HG02642 (cell line): ENCODE results near the gene TTLL3.
"Not testable (repeated sequence)": the region's sequence is repeated elsewhere in the genome, so short reads cannot be mapped to it uniquely, and the experiment has no call there.

ENCODE experiments used
- ATAC-seq: cut with Tn5 transposase; IDR thresholded peaks from one replicate; pipeline ENCODE4 v1.9.1; 2021; ENCODE audit warnings: mild to moderate bottlenecking; ENCODE audit not compliant: unreplicated experiment, poor library complexity

TTLL3 gene

GRCh38 chr3:9833078-9833477 lies 23.0 kb downstream of the TTLL3 start:
- ATAC-seq: no peak

- ATAC-seq: no peak
These were observed 24.7 kb downstream of the TTLL3 start for GRCh38 chr3:9834520-9835380.

DNA sequence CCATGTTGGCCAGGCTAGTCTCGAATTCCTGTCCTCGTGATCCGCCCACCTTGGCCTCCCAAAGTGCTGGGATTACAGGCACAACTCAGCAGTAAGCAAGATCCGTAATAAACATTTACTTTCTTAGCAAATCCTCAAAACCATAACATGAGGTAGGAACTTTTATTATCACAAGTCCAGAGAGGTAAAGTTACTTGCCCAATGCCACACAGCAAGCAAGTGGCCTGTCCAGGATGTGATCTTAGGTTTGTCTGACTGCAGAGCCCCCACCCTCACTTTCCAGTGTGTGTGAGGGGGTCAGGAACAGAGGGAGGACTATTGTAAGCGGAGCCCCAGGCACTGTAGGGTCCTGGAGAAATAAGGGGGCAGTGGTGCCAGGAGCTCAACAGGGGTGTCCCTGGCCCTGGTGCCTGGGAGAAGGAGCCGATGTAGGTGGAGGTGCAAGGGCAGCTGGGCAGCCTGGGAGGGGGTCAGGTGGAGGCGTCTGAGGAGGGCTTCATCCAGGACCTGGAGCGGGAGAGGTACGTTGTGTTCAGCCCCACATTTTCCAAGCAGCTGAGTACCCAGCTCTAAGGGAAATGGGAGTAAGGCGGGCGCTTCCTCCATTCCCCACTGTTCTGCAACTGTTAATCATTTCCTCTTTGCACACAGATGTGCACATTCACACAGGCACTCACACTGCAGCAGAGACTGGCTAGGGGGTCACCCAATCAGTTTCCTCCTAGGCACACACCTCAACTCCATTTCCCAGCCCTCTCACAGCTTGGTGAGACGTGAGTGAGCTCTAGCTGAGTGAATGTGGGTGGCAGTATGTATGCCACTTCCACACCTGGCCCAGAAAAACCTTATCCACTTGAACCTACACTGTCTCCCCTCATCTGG lies 27.9 kb downstream of the TTLL3 start:
- ATAC-seq: no peak

- no peak for ATAC-seq
These were observed 28.8 kb downstream of the TTLL3 start for GRCh38 chr3:9838856-9839255.

GRCh38 chr3:9841015-9841414 lies 31.0 kb downstream of the TTLL3 start:
- ATAC-seq: no peak

DNA sequence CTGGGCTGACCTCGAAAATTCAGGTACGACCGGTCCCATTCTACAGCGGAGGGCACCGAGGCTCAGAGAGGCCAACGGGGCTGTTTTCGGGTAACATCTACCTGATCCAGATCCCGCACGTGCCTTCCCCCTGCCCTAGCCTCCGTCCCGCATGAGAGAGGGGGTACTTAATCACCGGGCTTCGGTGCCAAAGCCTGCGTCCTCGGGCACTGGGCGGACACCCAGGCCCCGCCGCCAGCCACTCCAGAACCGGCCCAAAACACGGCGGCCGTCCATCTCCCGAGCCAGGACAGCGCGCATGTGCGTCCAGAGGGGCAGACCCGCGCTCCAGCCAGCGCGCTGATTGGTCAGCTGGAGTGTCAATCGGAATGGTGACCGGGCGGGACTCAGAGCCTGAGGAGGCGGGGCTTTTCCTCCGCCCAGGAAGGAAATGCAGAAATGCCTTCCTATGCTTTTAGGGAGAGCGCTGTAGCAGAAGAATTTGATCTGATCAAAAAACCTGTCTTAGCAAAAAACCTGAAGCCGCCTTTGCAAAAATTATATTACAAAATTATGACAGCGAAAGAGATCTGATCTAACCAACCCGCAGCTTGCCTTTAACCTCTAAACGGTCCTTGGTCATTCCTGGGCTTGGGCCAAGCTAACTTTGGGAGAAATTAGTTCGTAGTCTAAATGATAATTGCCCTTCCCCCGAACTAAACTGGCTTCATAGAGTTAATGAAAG lies 33.8 kb downstream of the TTLL3 start, which contains the start of gene RPUSD3:
TSS of gene RPUSD3 (minus strand) at position 294 of the 724 bp plus-strand sequence. CDS start at position 276, 18 bp downstream.
- ATAC-seq: peak; percentile 98

DNA sequence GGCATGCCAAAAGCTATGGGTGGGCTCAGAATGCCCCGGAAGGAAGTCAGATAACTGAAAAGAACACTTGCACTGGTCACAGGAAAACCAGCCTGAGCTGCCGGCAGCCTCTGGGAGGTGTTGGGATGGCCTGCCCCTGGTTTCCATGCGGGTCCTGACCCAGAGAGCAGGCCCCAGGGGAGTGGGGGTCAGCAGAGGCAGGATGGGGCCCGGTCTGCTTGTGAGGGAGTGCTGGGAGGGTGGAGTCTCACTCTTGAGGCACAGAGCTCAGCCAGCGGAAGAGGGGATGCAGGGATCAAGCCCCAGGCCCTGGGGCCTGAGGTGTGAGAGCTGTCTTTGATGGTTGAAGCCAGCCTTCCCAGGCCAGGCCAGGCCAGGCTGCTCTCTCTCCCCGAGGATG lies 36.2 kb downstream of the TTLL3 start:
- ATAC-seq: no peak

GRCh38 chr3:9846931-9847488 lies 36.9 kb downstream of the TTLL3 start:
- no peak for ATAC-seq

DNA sequence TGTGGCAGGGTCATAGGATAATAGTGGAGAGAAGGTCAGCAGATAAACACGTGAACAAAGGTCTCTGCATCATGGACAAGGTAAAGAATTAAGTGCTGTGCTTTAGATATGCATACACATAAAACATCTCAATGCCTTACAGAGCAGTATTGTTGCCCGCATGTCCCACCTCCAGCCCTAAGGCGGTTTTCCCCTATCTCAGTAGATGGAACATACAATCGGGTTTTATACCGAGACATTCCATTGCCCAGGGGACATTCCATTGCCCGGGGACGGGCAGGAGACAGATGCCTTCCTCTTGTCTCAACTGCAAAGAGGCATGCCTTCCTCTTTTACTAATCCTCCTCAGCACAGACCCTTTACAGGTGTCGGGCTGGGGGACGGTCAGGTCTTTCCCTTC lies 37.8 kb downstream of the TTLL3 start:
- not testable (repeated sequence) for ATAC-seq

GRCh38 chr3:9848860-9849259 lies 38.8 kb downstream of the TTLL3 start:
- ATAC-seq: not testable (repeated sequence)

DNA sequence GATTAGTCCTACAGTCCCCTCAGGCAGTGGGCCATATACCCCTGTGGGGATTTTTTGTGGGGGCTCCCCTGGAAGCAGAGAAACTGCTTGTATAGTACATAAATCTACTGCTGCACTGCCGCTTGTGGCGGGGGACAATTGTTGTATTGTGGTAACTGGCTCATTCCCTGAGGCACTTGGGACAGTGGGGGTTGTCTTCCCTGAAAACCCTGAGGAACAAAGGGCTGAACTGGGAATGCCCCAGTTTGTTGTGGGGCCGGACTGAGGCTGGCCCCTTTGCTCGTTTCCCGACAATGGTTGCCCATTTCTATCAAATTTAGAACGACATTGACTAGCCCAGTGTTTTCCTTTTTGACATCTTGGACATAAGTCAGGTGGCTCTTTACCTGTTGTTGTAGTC lies 41.3 kb downstream of the TTLL3 start:
- ATAC-seq: not testable (repeated sequence)

DNA sequence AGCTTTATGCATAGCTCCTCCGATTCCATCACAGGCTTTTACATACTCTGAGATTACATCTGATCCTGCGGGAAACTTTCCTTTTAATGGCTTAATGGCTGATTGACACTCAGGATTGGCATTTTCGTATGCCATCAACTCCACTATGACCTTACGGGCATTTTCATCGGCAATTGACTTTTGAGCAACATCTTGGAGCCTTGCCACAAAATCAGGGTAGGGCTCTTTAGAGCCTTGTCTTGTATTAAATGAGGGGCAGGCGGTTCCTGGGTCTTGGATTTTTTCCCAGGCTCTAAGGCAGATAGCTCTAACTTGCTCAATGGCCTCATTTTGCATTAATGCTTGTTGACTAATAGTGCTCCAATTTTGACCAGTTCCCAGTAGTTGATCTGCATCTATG lies 41.9 kb downstream of the TTLL3 start:
- not testable (repeated sequence) for ATAC-seq

DNA sequence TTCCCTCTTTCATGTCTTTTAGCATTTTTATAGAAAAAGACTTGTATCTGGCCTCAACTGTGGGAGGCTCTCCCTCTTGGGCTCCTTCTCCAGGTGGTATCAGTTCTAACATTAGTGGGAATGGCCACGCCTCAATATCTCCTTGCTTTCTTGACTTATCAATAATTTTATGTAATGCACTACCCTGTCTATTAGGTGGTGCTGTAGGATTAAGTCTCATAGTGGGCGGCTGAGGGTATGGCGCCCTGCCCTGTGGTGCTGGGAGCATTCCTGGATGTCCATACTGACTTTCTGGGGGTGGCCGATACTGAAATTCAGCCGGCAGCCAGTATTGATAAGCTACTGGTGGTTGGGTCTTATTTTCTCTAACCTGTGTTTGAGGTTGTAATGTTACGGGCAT lies 42.5 kb downstream of the TTLL3 start:
- no peak for ATAC-seq

DNA sequence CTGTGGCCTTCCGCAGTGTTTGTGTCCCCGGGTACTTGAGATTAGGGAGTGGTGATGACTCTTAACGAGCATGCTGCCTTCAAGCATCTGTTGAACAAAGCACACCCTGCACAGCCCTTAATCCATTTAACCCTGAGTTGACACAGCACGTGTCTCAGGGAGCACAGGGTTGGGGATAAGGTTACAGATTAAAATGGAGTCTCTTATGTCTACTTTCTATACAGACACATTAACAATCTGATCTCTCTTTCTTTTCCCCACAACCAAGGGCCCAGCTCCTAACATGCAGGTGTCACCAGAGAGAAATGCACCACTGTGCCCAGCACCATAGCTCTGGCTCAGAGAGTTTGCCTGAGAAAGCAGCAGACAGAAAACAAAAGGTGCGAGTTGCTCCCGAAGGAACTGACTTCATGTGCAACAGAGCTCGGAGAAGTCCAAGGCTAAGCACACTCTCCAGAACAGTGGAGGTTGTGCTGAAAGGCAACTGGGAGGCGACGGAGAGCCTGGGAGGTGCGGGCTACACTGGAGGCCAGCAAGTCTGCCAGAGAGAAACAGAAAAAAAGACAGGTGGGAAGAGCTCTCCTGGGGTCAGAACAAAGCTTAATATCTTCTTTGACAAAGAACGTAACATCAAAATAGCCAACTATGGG lies 44.4 kb downstream of the TTLL3 start:
- not testable (repeated sequence) for ATAC-seq

- ATAC-seq: no peak
These were observed 45.5 kb downstream of the TTLL3 start for GRCh38 chr3:9855594-9855993.

DNA sequence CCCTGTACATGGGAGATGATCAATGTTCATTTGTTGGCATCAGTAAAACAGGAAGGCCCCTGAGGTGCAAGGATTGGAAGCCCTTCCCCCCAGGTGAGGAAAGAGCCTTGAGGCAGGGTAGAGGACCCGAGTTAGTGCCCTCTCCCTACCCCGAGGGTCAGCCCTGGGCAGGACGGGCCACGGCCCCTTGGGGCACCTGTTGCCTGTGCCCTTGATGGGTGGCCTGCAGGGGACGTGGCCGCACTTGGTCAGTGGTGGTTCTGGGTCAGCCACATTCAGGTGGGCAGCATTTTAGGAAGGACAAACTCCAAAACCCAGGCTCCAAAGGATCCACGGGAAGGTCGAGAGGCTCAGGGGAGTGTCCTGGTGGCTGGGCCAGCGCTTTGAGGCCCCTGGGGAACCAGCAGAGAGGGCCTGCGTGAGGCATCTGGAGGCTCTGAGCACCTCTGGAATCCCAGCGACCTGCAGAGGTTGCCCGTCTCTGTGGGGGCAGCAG lies 49.5 kb downstream of the TTLL3 start:
- no peak for ATAC-seq

- ATAC-seq: no peak
These were observed 51.1 kb downstream of the TTLL3 start for GRCh38 chr3:9861201-9861600.

GRCh38 chr3:9861626-9862130 lies 51.6 kb downstream of the TTLL3 start:
- no peak for ATAC-seq

DNA sequence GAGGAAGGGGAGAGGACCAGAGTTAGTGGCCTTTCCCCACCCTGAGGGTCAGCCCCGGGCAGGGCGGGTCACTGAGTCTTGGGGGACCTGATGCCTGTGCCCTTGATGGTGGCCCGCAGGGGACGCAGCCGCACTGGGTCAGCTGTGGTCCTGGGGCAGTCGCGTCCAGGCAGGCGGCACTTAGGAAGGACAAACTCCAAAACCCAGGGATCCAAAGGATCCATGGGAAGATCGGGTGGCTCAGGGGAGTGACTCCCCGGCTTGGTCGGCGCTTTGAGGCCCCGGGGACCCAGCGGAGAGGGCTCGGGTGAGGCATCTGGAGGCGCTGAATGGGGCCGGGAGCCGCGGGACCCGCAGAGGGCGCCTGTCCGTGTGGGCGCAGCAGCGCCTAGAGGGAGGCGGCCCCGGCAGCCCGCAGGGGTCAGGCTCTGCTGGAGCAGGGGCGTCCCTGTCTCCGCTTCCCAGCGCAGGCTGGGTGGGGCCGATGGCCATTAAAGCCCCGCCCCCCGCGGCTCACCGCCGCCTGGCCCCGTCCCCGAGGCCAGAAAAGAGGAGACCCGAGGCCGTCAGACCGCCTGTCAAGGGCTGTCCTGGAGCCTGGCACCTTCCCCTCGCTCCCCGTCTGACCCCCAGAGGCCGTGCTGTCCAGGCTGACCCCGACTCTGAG lies 52.5 kb downstream of the TTLL3 start:
- ATAC-seq: peak; percentile 38
